ENCODE measurements around the gene VWCE. TPM values are rescaled to one million over a fixed set of nuclear protein-coding genes. Genes with fewer than 3 reads are reported as not detected.
A peak's percentile ranks its signal among the peaks of the same experiment; 100 is the strongest.

The VWCE gene, protein sequence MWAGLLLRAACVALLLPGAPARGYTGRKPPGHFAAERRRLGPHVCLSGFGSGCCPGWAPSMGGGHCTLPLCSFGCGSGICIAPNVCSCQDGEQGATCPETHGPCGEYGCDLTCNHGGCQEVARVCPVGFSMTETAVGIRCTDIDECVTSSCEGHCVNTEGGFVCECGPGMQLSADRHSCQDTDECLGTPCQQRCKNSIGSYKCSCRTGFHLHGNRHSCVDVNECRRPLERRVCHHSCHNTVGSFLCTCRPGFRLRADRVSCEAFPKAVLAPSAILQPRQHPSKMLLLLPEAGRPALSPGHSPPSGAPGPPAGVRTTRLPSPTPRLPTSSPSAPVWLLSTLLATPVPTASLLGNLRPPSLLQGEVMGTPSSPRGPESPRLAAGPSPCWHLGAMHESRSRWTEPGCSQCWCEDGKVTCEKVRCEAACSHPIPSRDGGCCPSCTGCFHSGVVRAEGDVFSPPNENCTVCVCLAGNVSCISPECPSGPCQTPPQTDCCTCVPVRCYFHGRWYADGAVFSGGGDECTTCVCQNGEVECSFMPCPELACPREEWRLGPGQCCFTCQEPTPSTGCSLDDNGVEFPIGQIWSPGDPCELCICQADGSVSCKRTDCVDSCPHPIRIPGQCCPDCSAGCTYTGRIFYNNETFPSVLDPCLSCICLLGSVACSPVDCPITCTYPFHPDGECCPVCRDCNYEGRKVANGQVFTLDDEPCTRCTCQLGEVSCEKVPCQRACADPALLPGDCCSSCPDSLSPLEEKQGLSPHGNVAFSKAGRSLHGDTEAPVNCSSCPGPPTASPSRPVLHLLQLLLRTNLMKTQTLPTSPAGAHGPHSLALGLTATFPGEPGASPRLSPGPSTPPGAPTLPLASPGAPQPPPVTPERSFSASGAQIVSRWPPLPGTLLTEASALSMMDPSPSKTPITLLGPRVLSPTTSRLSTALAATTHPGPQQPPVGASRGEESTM
- total RNA-seq (2021; ENCODE audit: unreplicated experiment) (2.5 TPM), Bru-seq, nascent RNA (percentile 44 among the genes with signal in this experiment), BruChase-seq, experiment 1, labeled RNA remaining after a 6-hour chase (percentile 56 among the genes with signal in this experiment), BruChase-seq, experiment 2, labeled RNA remaining after a 2-hour chase (percentile 49 among the genes with signal in this experiment)
- polyA plus RNA-seq (2012): 0.62 and 0.98 TPM in 2 replicates
- long read RNA-seq, partial matches to known transcripts: 0 of 2 reads
- long read RNA-seq, other reads (novel, unspliced or antisense): 2 of 2 reads

DNA sequence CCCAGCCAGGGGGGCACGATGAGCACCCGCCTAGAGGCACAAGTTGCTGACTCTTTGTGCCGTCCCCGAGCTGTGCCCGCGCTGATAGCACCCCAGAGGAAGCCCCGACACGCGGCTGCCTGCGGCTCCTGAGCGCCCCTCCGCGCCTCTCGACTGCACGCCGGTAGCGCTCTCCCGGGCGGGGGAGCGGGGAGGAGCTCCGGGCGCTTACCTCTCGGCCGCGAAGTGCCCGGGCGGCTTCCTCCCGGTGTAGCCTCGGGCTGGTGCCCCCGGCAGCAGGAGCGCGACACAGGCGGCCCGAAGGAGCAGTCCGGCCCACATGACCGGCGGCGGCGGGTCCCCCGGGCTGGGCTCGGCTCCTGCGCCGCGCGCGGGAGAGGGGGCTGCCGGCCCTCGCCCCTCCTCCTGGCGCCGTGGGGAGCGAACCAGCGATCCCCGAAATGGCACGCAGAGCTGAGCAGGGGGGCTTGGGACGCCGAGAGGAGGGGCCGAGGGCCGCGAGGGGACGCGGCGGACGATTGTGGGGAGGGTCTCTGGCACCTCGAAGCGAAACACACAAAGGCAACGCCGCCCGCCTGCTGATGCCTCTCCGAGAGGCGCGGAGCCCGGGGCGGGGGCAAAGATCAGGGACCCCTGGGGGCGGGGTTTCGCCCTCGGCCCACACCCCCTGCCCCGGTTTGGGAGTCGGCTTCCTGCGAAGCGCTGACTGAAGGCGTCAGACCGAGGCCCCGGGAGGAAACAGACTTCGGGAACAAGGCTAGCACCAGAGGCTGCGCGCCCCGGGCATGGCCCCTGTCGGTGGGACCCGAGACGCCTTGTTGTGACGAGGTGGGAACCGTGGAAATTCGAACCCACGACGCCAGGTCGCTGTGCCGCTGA lies at the start of gene VWCE:
Gene VWCE, minus strand, starts transcription at position 600 of the 879 bp plus-strand sequence. Its CDS starts 279 bp downstream, at position 321.
- Histone ChIP-seq H4K20me1 (ENCODE audit: insufficient read depth) (no peaks in the 10 kb centered on the region), H3K27ac (ENCODE audit: low read depth, low read length) (no peak within 1 kb of the TSS), H3K27me3 (ENCODE audit: insufficient read depth, low read length) (no peaks in the 10 kb centered on the region), H3K9ac (ENCODE audit: low read length) (no peak within 1 kb of the TSS), H3K36me3 (ENCODE audit: control insufficient read depth in 1 of 2, insufficient read depth in 2 of 2, low read length in 2 of 2) (peaks cover 5 to 21% of the 10 kb centered on the region in 2 experiments; a peak in 3 of 4 replicates), H3K4me3 (replicated peaks in 1 of 2; ENCODE audit: low read depth in 1 of 2, low read length in 2 of 2) (no peak within 1 kb of the TSS), H3K4me2 (ENCODE audit: low read length) (peak within 1 kb of the TSS; percentile 27), H3K9me3 (ENCODE audit: control insufficient read depth in 1 of 2, insufficient read depth in 1 of 2, low read depth in 1 of 2, low read length in 2 of 2) (no peaks in the 10 kb centered on the region), H3K4me1 (ENCODE audit: control insufficient read depth in 1 of 2, insufficient read depth in 2 of 2, low read length in 2 of 2) (no peaks in the 10 kb centered on the region), H2AFZ (ENCODE audit: low read depth, low read length, poor library complexity, severe bottlenecking) (no peak within 1 kb of the TSS), H3K9me2 (ENCODE audit: insufficient read depth) (no peaks in the 10 kb centered on the region), H3K79me2 (ENCODE audit: insufficient read depth, low read length) (no peaks in the 10 kb centered on the region)
- intact Hi-C loops (cut with micrococcal nuclease): no loop called here
- POLR2A ChIA-PET: no interaction called here
- BruUV-seq (replicated peaks): no TSS peak
- ATAC-seq: peak; percentile 54
- DNase-seq (ENCODE audit: low read depth, low spot score): no peak
- CTCF ChIA-PET: no interaction called here
- RAD21 ChIA-PET (ENCODE audit: low non-redundant PET in 1 of 2, low total read pairs in 2 of 2, uncharacterized antibody in 2 of 2, unreplicated experiment in 2 of 2): no interaction called here
- TF ChIP-seq CBX3 (IDR thresholded peaks at IDR 0.05; ENCODE audit: low read depth) (no peak), RAD21 (IDR thresholded peaks at IDR 0.05; ENCODE audit: low read depth) (no peak), YY1 (IDR thresholded peaks at IDR 0.05; ENCODE audit: extremely low read depth, insufficient replicate concordance, low read depth, low read length) (no peak), EGR1 (IDR thresholded peaks at IDR 0.05; ENCODE audit: low read depth) (no peak), EZH2phosphoT487 (IDR thresholded peaks at IDR 0.05; ENCODE audit: borderline replicate concordance) (no peak), SP1 (IDR thresholded peaks at IDR 0.05; ENCODE audit: low read depth) (no peak), FOSL1 (IDR thresholded peaks at IDR 0.05; ENCODE audit: low read depth) (no peak), ZFX (IDR thresholded peaks at IDR 0.05) (no peak), CEBPB (IDR thresholded peaks at IDR 0.05; ENCODE audit: low read depth) (no peak), POLR2AphosphoS5 (IDR thresholded peaks at IDR 0.05; ENCODE audit: low read depth, low read length) (no peak)
- TF ChIP-seq, protein P1, sequence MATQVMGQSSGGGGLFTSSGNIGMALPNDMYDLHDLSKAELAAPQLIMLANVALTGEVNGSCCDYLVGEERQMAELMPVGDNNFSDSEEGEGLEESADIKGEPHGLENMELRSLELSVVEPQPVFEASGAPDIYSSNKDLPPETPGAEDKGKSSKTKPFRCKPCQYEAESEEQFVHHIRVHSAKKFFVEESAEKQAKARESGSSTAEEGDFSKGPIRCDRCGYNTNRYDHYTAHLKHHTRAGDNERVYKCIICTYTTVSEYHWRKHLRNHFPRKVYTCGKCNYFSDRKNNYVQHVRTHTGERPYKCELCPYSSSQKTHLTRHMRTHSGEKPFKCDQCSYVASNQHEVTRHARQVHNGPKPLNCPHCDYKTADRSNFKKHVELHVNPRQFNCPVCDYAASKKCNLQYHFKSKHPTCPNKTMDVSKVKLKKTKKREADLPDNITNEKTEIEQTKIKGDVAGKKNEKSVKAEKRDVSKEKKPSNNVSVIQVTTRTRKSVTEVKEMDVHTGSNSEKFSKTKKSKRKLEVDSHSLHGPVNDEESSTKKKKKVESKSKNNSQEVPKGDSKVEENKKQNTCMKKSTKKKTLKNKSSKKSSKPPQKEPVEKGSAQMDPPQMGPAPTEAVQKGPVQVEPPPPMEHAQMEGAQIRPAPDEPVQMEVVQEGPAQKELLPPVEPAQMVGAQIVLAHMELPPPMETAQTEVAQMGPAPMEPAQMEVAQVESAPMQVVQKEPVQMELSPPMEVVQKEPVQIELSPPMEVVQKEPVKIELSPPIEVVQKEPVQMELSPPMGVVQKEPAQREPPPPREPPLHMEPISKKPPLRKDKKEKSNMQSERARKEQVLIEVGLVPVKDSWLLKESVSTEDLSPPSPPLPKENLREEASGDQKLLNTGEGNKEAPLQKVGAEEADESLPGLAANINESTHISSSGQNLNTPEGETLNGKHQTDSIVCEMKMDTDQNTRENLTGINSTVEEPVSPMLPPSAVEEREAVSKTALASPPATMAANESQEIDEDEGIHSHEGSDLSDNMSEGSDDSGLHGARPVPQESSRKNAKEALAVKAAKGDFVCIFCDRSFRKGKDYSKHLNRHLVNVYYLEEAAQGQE (IDR thresholded peaks at IDR 0.05; ENCODE audit: low read depth): no peak
- TF ChIP-seq, protein P2, sequence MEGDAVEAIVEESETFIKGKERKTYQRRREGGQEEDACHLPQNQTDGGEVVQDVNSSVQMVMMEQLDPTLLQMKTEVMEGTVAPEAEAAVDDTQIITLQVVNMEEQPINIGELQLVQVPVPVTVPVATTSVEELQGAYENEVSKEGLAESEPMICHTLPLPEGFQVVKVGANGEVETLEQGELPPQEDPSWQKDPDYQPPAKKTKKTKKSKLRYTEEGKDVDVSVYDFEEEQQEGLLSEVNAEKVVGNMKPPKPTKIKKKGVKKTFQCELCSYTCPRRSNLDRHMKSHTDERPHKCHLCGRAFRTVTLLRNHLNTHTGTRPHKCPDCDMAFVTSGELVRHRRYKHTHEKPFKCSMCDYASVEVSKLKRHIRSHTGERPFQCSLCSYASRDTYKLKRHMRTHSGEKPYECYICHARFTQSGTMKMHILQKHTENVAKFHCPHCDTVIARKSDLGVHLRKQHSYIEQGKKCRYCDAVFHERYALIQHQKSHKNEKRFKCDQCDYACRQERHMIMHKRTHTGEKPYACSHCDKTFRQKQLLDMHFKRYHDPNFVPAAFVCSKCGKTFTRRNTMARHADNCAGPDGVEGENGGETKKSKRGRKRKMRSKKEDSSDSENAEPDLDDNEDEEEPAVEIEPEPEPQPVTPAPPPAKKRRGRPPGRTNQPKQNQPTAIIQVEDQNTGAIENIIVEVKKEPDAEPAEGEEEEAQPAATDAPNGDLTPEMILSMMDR (IDR thresholded peaks at IDR 0.05 in 2 of 3, conservative IDR thresholded peaks at IDR 0.05 in 1 of 3; ENCODE audit: borderline replicate concordance in 1 of 3, insufficient read depth in 1 of 3, low read depth in 2 of 3, low read length in 2 of 3): no peak
- TF ChIP-seq, protein P3, sequence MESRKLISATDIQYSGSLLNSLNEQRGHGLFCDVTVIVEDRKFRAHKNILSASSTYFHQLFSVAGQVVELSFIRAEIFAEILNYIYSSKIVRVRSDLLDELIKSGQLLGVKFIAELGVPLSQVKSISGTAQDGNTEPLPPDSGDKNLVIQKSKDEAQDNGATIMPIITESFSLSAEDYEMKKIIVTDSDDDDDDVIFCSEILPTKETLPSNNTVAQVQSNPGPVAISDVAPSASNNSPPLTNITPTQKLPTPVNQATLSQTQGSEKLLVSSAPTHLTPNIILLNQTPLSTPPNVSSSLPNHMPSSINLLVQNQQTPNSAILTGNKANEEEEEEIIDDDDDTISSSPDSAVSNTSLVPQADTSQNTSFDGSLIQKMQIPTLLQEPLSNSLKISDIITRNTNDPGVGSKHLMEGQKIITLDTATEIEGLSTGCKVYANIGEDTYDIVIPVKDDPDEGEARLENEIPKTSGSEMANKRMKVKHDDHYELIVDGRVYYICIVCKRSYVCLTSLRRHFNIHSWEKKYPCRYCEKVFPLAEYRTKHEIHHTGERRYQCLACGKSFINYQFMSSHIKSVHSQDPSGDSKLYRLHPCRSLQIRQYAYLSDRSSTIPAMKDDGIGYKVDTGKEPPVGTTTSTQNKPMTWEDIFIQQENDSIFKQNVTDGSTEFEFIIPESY (IDR thresholded peaks at IDR 0.05; ENCODE audit: extremely low read depth, insufficient replicate concordance, low read length): no peak
